AG10803 (cell line): ENCODE results near the gene IFT27.

Experiments
- DNase-seq: peaks from one replicate; pipeline ENCODE4 v3.0.0; 2010; ENCODE audit warnings: low read depth
- H3K4me3 ChIP-seq: 2 replicates; pipeline ENCODE4 v1.5.1; 2011; ENCODE audit warnings: mild to moderate bottlenecking, low read length, control low read depth
- CTCF ChIP-seq: conservative IDR thresholded peaks from 2 replicates; pipeline ENCODE4 v1.5.1; 2011; ENCODE audit warnings: mild to moderate bottlenecking, low read length, control low read depth, inconsistent platforms

IFT27 gene

DNA sequence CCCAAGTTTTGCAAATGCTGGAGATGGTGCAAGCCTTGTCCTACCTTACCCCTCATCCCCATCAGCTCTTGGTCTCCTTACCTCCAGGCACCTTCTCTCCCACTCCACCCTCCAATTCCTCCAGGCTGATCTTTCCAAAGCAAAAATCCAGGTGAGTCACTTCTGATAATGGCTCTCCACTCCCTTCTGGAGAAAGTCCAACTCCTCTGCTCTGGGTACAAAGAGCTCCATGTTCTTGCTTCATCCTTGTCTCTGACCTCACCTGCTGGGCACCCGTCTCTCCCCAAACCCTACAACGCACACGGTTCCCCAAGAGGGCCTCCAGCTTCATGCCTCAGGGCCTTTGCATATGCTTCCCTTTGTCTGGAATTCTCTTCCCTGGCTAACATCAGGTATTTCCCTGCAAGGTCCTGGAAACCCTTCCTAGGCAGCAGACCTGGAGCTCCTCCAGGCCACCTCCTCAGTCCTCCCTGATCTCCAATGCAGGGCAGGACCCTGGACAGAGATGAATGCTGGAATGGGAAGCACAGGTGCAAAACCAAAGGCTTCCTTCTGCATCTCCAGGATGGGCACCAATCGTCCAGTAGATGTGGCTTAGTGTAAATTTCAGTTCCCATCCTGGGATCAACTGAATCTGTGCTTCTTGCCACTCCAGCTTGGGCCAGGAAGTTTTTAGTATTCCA lies 22.7 kb downstream of the IFT27 start:
- no peak overlapping the region for H3K4me3 ChIP-seq
- TF ChIP-seq CTCF = no peak
- DNase-seq = no peak

DNA sequence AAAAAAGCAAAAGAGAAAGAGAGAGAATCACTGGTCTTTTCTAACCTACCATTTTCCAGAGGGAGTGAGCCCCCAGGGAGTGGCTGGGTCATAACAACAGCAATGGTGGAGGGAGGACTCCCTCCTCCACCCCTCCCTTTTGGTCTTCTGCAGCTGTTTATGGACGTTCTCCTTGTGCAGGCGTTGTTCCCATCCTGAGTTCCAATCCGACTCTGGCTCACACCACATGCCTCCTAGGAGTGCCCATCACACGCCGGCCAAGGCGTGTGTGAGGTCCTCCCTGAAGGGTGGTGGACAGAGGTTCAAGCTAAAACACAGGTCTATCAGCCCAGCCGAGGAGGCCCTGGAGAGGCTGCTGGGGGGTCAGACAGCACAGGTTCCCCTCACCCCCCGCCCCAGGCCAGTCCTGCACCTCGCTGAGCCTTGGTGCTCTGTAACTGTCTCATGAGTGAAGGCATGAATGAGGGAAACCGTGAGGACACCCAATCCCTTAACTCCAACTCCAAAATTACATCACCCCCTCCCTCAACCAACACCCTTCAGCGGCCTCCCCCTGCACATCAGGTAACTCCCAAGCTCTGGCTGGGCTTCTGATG lies 29.4 kb downstream of the IFT27 start:
- DNase-seq = no peak
- H3K4me3 ChIP-seq = no peak overlapping the region
- no peak for TF ChIP-seq CTCF

GRCh38 chr22:36745301-36745995 lies 30.5 kb downstream of the IFT27 start:
- no peak for DNase-seq
- no peak for TF ChIP-seq CTCF
- H3K4me3 ChIP-seq = no peak overlapping the region

DNA sequence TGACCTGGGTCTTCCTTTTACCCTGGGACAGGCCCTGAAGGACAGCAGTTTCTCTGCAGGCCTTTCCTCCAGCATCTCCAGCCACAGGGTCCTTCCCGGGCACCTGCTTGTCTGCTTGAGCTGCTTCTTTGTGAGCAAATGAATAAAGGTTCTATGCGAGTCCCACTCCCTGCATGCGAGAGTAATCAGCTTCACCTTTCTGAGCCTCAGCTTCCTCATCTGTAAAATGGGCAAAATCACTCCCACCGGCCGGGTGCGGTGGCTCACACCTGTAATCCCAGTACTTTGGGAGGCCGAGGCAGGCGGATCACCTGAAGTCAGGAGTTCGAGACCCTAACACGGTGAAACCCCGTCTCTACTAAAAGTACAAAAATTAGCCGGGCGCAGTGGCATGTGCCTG lies 31.1 kb downstream of the IFT27 start:
- DNase-seq = no peak
- TF ChIP-seq CTCF = no peak
- H3K4me3 ChIP-seq = no peak overlapping the region

DNA sequence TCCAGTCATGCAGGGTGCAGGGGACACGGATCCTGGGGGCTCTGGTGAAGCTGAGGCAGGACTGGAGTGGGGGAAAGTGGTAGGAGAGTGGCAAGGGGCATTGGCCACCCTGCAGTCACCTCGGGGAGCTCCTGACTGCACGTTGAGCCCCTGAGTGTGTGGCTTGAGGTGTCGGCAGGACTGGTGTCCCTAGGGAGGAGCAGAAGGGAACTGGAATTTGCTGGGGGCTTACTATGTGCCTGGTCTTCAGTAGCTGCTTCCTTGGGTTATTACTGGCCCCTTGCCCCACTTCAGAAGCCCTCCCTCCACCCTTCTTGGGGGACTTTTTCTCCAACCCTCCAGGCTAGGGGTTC lies 31.5 kb downstream of the IFT27 start:
- no peak overlapping the region for H3K4me3 ChIP-seq
- no peak for DNase-seq
- TF ChIP-seq CTCF = no peak

GRCh38 chr22:36743591-36744412 lies 32.1 kb downstream of the IFT27 start:
- TF ChIP-seq CTCF = no peak
- H3K4me3 ChIP-seq = no peak overlapping the region
- DNase-seq = no peak
